ENCODE data around the gene THSD7B.

The THSD7B gene

DNA sequence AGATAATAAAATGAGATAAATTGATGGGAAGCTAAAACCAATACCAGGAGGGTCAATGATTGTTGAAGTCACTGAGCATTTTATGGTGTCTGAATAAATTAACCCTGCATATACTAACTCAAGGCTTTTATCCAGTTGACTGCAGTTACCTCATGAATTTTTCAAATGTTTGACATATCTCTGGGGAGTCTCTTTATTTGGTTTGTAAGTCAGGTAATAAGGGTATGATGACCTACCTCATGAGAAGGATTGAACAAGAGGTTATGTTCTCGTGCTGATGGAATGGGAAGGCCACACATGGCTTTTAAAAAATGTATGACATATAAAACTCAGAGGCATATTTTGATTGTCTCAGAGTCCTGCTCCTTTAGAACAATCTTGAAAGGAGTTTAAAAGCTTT is 237.6 kb downstream of the THSD7B start:
- no peak for TF ChIP-seq CTCF (IDR thresholded peaks at IDR 0.05; ENCODE audit: borderline replicate concordance, control extremely low read depth, extremely low read depth, insufficient read depth, missing control alignments)
- DNase-seq (ENCODE audit: low spot score), result no peak
- in situ Hi-C loops (cut with MboI; ENCODE audit: low sequenced_read_pairs, unreplicated experiment), result no loop called here

GRCh38 chr2:137005210-137005609 is 239.9 kb downstream of the THSD7B start:
- in situ Hi-C loops (cut with MboI; ENCODE audit: low sequenced_read_pairs, unreplicated experiment), result no loop called here
- DNase-seq (ENCODE audit: low spot score), result no peak
- TF ChIP-seq CTCF (IDR thresholded peaks at IDR 0.05; ENCODE audit: borderline replicate concordance, control extremely low read depth, extremely low read depth, insufficient read depth, missing control alignments), result no peak

- no peak for TF ChIP-seq CTCF (IDR thresholded peaks at IDR 0.05; ENCODE audit: borderline replicate concordance, control extremely low read depth, extremely low read depth, insufficient read depth, missing control alignments)
- in situ Hi-C loops (cut with MboI; ENCODE audit: low sequenced_read_pairs, unreplicated experiment), result no loop called here
Observed at GRCh38 chr2:137007938-137008337, 242.6 kb downstream of the THSD7B start.

GRCh38 chr2:137009953-137010352 is 244.6 kb downstream of the THSD7B start:
- no peak for TF ChIP-seq CTCF (IDR thresholded peaks at IDR 0.05; ENCODE audit: borderline replicate concordance, control extremely low read depth, extremely low read depth, insufficient read depth, missing control alignments)
- no peak for DNase-seq (ENCODE audit: low spot score)
- in situ Hi-C loops (cut with MboI; ENCODE audit: low sequenced_read_pairs, unreplicated experiment), result no loop called here

More at GRCh38 chr2:137007938-137008337, 242.6 kb downstream of the THSD7B start:
- DNase-seq (ENCODE audit: low spot score), result no peak

GRCh38 chr2:137020452-137021196 is 255.3 kb downstream of the THSD7B start:
- no peak for TF ChIP-seq CTCF (IDR thresholded peaks at IDR 0.05; ENCODE audit: borderline replicate concordance, control extremely low read depth, extremely low read depth, insufficient read depth, missing control alignments)
- in situ Hi-C loops (cut with MboI; ENCODE audit: low sequenced_read_pairs, unreplicated experiment), result no loop called here
- DNase-seq (ENCODE audit: low spot score), result no peak

- in situ Hi-C loops (cut with MboI; ENCODE audit: low sequenced_read_pairs, unreplicated experiment), result no loop called here
Observed at GRCh38 chr2:137021763-137022162, 256.4 kb downstream of the THSD7B start.

More at GRCh38 chr2:137021763-137022162, 256.4 kb downstream of the THSD7B start:
- DNase-seq (ENCODE audit: low spot score), result no peak
- TF ChIP-seq CTCF (IDR thresholded peaks at IDR 0.05; ENCODE audit: borderline replicate concordance, control extremely low read depth, extremely low read depth, insufficient read depth, missing control alignments), result no peak

Measured in GM13976 (cell line).